Measurements from ENCODE around the gene TREML2. TPM values are rescaled to one million over a fixed set of nuclear protein-coding genes. Genes with fewer than 3 reads are reported as not detected.

TREML2 gene
- total RNA-seq, 1 experiment from 2014 or later = not detected

GRCh38 chr6:41204156-41204555, 3.2 kb upstream of the TREML2 start:
- H3K27me3 ChIP-seq (ENCODE audit: insufficient read depth, low read length) = 0 out of 2 replicates have a peak, but pooled peaks cover 5% of the 10 kb centered on the region
- no peak overlapping the region for H3K4me2 ChIP-seq (ENCODE audit: low read length)
- no peak overlapping the region for H3K27ac ChIP-seq (ENCODE audit: low read depth, low read length)
- no peaks in the 10 kb centered on the region for H3K4me1 ChIP-seq (ENCODE audit: control insufficient read depth in 1 of 2, insufficient read depth in 2 of 2, low read length in 2 of 2)
- TF ChIP-seq EGR1 (IDR thresholded peaks at IDR 0.05; ENCODE audit: low read depth) (no peak), JUND (IDR thresholded peaks at IDR 0.05) (no peak), CTCF (IDR thresholded peaks at IDR 0.05 in 2 of 3, conservative IDR thresholded peaks at IDR 0.05 in 1 of 3; ENCODE audit: borderline replicate concordance in 1 of 3, insufficient read depth in 1 of 3, low read depth in 2 of 3, low read length in 2 of 3) (no peak), SP1 (IDR thresholded peaks at IDR 0.05; ENCODE audit: low read depth) (no peak), ZNF274 (IDR thresholded peaks at IDR 0.05; ENCODE audit: low read depth, low read length) (no peak), FOSL1 (IDR thresholded peaks at IDR 0.05; ENCODE audit: low read depth) (no peak), EZH2 (IDR thresholded peaks at IDR 0.05) (no peak)
- no peak overlapping the region for H3K4me3 ChIP-seq (replicated peaks in 1 of 2; ENCODE audit: low read depth in 1 of 2, low read length in 2 of 2)
- RAD21 ChIA-PET (ENCODE audit: low non-redundant PET in 1 of 2, low total read pairs in 2 of 2, uncharacterized antibody in 2 of 2, unreplicated experiment in 2 of 2) = no interaction called here
- no peak overlapping the region for H2AFZ ChIP-seq (ENCODE audit: low read depth, low read length, poor library complexity, severe bottlenecking)
- no TSS peak for BruUV-seq (replicated peaks)
- intact Hi-C loops (cut with micrococcal nuclease) = no loop called here
- H3K79me2 ChIP-seq (ENCODE audit: insufficient read depth, low read length) = no peaks in the 10 kb centered on the region
- POLR2A ChIA-PET = no interaction called here
- ATAC-seq (no peak), DNase-seq (ENCODE audit: low read depth, low spot score) (no peak)
- H3K9ac ChIP-seq (ENCODE audit: low read length) = no peak overlapping the region
- CTCF ChIA-PET = no interaction called here
- no peaks in the 10 kb centered on the region for H3K36me3 ChIP-seq (ENCODE audit: control insufficient read depth in 1 of 2, insufficient read depth in 2 of 2, low read length in 2 of 2)
- no peaks in the 10 kb centered on the region for H3K9me3 ChIP-seq (ENCODE audit: control insufficient read depth in 1 of 2, insufficient read depth in 1 of 2, low read depth in 1 of 2, low read length in 2 of 2)
- H3K9me2 ChIP-seq (ENCODE audit: insufficient read depth) = no peaks in the 10 kb centered on the region
- no peaks in the 10 kb centered on the region for H4K20me1 ChIP-seq (ENCODE audit: insufficient read depth)

GRCh38 chr6:41201764-41202173, 820 bp upstream of the TREML2 start:
- CTCF ChIA-PET = no interaction called here
- no peak overlapping the region for H3K9ac ChIP-seq (ENCODE audit: low read length)
- POLR2A ChIA-PET = no interaction called here
- no TSS peak for BruUV-seq (replicated peaks)
- peaks cover 16% of the 10 kb centered on the region for H3K27me3 ChIP-seq (ENCODE audit: insufficient read depth, low read length)
- no peaks in the 10 kb centered on the region for H3K9me3 ChIP-seq (ENCODE audit: control insufficient read depth in 1 of 2, insufficient read depth in 1 of 2, low read depth in 1 of 2, low read length in 2 of 2)
- TF ChIP-seq EZH2 (IDR thresholded peaks at IDR 0.05) (no peak), JUND (IDR thresholded peaks at IDR 0.05) (no peak), TCF7L2 (IDR thresholded peaks at IDR 0.05; ENCODE audit: borderline replicate concordance, extremely low read depth, insufficient read depth, insufficient read length) (no peak), EZH2phosphoT487 (IDR thresholded peaks at IDR 0.05; ENCODE audit: borderline replicate concordance) (no peak), POLR2A (IDR thresholded peaks at IDR 0.05; ENCODE audit: borderline replicate concordance, extremely low read depth, insufficient read depth, insufficient read length) (no peak), ZFX (IDR thresholded peaks at IDR 0.05) (no peak), MAX (IDR thresholded peaks at IDR 0.05) (no peak), SRF (IDR thresholded peaks at IDR 0.05; ENCODE audit: low read depth) (no peak), CBX3 (IDR thresholded peaks at IDR 0.05; ENCODE audit: low read depth) (no peak), ZBTB33 (IDR thresholded peaks at IDR 0.05; ENCODE audit: extremely low read depth, insufficient replicate concordance, low read length) (no peak), ATF3 (IDR thresholded peaks at IDR 0.05) (no peak)
- no peaks in the 10 kb centered on the region for H3K36me3 ChIP-seq (ENCODE audit: control insufficient read depth in 1 of 2, insufficient read depth in 2 of 2, low read length in 2 of 2)
- no peaks in the 10 kb centered on the region for H4K20me1 ChIP-seq (ENCODE audit: insufficient read depth)
- no peaks in the 10 kb centered on the region for H3K79me2 ChIP-seq (ENCODE audit: insufficient read depth, low read length)
- H3K4me2 ChIP-seq (ENCODE audit: low read length) = no peak overlapping the region
- DNase-seq (ENCODE audit: low read depth, low spot score) (no peak), ATAC-seq (no peak)
- no peak overlapping the region for H3K27ac ChIP-seq (ENCODE audit: low read depth, low read length)
- H3K4me1 ChIP-seq (ENCODE audit: control insufficient read depth in 1 of 2, insufficient read depth in 2 of 2, low read length in 2 of 2) = no peaks in the 10 kb centered on the region
- H3K9me2 ChIP-seq (ENCODE audit: insufficient read depth) = no peaks in the 10 kb centered on the region
- intact Hi-C loops (cut with micrococcal nuclease) = no loop called here
- no peak overlapping the region for H2AFZ ChIP-seq (ENCODE audit: low read depth, low read length, poor library complexity, severe bottlenecking)
- H3K4me3 ChIP-seq (replicated peaks in 1 of 2; ENCODE audit: low read depth in 1 of 2, low read length in 2 of 2) = no peak overlapping the region
- RAD21 ChIA-PET (ENCODE audit: low non-redundant PET in 1 of 2, low total read pairs in 2 of 2, uncharacterized antibody in 2 of 2, unreplicated experiment in 2 of 2) = no interaction called here
